AG09309 (cell line): ENCODE data around the gene ATP1A1.

Experiments used
- DNase-seq: peaks from one replicate; pipeline ENCODE4 v3.0.0-alpha.2; 2010; ENCODE audit warnings: low read depth
- H3K4me3 ChIP-seq: 2 replicates; pipeline ENCODE4 v1.5.1; 2011; ENCODE audit warnings: mild to moderate bottlenecking, low read depth, low read length, moderate library complexity; ENCODE audit not compliant: control insufficient read depth
- TF ChIP-seq, protein P1 (sequence below): IDR thresholded peaks from 2 replicates; pipeline ENCODE4 v1.5.1; 2011; ENCODE audit warnings: mild to moderate bottlenecking, low read depth, low read length, inconsistent platforms; ENCODE audit not compliant: insufficient read depth, control insufficient read depth; ENCODE audit errors: missing control alignments

ATP1A1 gene

DNA sequence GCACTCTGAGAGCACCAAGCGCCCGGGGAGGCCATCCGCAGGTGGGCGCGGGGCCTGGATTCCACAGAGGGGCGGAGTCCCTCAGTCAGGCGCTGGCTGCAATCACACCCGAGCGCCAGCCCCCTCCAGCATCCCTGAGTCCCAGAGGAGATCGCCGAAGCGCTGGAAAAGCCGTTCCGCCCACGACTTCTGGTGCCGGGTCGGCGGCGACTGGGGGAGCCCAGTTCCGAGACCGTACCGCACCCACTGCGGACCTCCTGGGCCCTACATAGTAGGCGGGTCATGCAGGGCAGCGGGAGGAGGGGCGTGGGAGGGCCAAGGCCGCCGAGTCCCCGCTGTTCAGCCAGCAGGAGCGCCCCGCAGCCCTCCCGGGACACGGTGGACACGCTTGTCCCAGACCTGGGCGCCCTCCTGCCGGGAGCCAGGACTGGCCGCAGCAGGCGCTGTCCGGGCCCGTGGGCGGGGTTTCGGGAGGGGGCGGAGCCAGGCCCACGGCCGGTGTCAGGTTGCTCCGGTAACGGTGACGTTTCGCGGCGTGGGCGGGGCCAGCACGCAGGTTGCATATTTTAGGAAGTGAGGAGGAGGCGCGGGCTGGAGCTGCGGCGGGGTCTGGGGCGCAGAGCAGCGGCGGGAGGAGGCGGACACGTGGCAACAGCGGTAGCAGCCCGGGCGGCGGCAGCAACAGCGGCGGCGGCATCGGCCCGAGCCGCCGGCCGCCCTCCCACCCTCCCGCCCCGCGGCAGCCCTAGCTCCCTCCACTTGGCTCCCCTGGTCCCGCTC is at the start of gene ATP1A1:
TSS of gene ATP1A1 (plus strand) at position 594 of the 780 bp plus-strand sequence. CDS start 268 bp downstream, outside the sequence.
- peak within 1 kb of the TSS; percentile 89 for H3K4me3 ChIP-seq
- TF ChIP-seq, protein P1, sequence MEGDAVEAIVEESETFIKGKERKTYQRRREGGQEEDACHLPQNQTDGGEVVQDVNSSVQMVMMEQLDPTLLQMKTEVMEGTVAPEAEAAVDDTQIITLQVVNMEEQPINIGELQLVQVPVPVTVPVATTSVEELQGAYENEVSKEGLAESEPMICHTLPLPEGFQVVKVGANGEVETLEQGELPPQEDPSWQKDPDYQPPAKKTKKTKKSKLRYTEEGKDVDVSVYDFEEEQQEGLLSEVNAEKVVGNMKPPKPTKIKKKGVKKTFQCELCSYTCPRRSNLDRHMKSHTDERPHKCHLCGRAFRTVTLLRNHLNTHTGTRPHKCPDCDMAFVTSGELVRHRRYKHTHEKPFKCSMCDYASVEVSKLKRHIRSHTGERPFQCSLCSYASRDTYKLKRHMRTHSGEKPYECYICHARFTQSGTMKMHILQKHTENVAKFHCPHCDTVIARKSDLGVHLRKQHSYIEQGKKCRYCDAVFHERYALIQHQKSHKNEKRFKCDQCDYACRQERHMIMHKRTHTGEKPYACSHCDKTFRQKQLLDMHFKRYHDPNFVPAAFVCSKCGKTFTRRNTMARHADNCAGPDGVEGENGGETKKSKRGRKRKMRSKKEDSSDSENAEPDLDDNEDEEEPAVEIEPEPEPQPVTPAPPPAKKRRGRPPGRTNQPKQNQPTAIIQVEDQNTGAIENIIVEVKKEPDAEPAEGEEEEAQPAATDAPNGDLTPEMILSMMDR, result no peak
- peak; percentile 46 for DNase-seq

GRCh38 chr1:116323491-116323890 is 49.6 kb upstream of the ATP1A1 start:
- H3K4me3 ChIP-seq, result no peak overlapping the region
- no peak for DNase-seq
- TF ChIP-seq, protein P1, result no peak

- TF ChIP-seq, protein P1, result no peak
- no peak overlapping the region for H3K4me3 ChIP-seq
- DNase-seq, result no peak
Observed at GRCh38 chr1:116324411-116324810, 48.6 kb upstream of the ATP1A1 start.

GRCh38 chr1:116325104-116325503 is 47.9 kb upstream of the ATP1A1 start:
- no peak for DNase-seq
- TF ChIP-seq, protein P1, result no peak
- H3K4me3 ChIP-seq, result no peak overlapping the region

DNA sequence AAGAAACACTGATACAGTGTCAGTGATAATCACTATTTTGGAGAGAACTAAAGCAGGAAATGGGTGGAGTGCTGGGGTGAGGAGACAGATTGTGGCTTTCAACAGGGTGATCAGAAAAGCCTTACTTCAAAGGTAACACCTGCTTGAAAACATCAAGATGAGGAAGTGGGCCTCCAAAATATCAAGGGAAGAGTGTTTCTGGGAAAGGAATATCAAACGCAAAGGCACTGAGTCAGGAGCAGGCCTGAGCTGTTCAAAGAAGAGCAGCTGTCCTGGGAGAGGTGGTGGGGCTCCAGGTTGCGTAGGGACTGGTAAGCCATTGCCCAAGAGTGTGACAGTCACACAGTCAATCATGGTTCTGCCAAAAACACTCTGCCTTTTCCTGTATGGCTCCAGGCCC is 47.1 kb upstream of the ATP1A1 start:
- no peak for DNase-seq

DNA sequence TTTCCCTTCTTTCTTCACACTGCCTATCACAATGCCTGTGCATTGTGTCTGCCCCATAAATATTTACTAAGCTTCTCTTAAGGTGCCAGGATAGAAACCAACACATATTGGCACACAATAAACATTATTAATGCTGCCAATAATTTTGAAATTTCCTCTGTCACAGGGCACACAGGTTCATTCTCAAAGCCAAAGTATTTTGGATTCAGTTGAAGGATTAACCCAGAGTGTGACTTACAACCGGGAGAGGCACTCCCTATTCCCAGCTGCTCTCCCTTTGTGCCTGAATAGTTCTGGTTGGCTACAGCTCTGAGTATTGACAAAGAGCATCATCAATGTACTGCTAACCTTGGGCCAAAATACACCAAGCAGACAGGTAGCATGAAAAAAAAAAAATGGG is 46.6 kb upstream of the ATP1A1 start:
- DNase-seq, result no peak
- TF ChIP-seq, protein P1, result no peak
- no peak overlapping the region for H3K4me3 ChIP-seq

More for the DNA sequence above, 47.1 kb upstream of the ATP1A1 start:
- H3K4me3 ChIP-seq, result no peak overlapping the region
- TF ChIP-seq, protein P1, result no peak

DNA sequence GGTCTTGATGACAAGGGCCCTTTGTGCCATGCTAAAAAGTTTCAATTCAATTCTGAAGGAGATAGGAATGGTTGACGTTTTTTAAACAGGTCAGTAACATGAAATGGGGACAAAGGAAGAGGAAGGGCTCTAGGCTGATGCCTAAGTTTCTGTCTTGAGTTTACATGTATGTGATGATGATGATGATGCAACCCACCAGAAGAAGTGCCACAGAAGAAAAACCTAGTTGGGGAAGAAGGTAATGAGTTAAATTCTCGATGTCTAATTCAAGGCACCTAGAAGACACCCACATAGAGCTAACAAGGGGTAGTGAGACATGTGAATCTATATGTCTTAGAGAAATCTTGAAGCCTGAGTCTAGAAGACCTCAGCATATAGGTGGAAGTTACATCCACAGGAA is 44.4 kb upstream of the ATP1A1 start:
- no peak overlapping the region for H3K4me3 ChIP-seq
- no peak for DNase-seq
- TF ChIP-seq, protein P1, result no peak
